ENCODE data around the gene KCTD3. TPM values are rescaled to one million over a fixed set of nuclear protein-coding genes. Genes with fewer than 3 reads are reported as not detected.

KCTD3 gene
- total and polyA plus RNA-seq, 2 of the 13 experiments (the other 11 are each of a cell fraction or from before 2014, with no cell fraction given), result 49.8 to 68.1 TPM

DNA sequence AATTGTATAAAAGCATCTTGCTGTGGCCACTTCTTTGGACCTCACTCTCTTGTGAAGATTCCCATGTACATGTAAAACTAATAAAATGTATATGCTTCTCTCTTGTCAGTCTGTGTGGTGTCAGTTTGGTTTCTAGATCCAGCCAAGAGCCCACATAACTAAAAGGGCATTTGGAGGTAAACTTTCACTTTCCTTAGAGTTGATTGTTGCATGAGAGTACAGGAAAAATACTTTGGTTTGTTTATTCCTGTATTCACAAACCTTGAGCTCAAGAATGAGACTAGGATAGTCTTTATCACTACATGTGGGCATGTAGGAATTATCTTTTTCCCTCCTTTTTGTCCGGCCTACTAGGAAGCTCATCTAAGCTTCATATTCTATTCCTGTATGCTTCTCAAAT is 50.9 kb downstream of the KCTD3 start (continued):
- TF ChIP-seq TEAD2 (CRISPR knock-in tag; IDR thresholded peaks at IDR 0.05) (no peak), TSC22D2 (CRISPR knock-in tag; IDR thresholded peaks at IDR 0.05; ENCODE audit: borderline replicate concordance) (no peak), ZNF354B (CRISPR knock-in tag; IDR thresholded peaks at IDR 0.05) (no peak), ZNF12 (CRISPR knock-in tag; IDR thresholded peaks at IDR 0.05) (no peak), ZNF451 (CRISPR knock-in tag; IDR thresholded peaks at IDR 0.05) (no peak), ZMYM4 (CRISPR knock-in tag; IDR thresholded peaks at IDR 0.05) (no peak), ZNF17 (CRISPR knock-in tag; IDR thresholded peaks at IDR 0.05) (no peak), TGIF2 (CRISPR knock-in tag; IDR thresholded peaks at IDR 0.05) (no peak)
- TF ChIP-seq, protein P1, sequence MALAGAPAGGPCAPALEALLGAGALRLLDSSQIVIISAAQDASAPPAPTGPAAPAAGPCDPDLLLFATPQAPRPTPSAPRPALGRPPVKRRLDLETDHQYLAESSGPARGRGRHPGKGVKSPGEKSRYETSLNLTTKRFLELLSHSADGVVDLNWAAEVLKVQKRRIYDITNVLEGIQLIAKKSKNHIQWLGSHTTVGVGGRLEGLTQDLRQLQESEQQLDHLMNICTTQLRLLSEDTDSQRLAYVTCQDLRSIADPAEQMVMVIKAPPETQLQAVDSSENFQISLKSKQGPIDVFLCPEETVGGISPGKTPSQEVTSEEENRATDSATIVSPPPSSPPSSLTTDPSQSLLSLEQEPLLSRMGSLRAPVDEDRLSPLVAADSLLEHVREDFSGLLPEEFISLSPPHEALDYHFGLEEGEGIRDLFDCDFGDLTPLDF (CRISPR knock-in tag; IDR thresholded peaks at IDR 0.05), result no peak

DNA sequence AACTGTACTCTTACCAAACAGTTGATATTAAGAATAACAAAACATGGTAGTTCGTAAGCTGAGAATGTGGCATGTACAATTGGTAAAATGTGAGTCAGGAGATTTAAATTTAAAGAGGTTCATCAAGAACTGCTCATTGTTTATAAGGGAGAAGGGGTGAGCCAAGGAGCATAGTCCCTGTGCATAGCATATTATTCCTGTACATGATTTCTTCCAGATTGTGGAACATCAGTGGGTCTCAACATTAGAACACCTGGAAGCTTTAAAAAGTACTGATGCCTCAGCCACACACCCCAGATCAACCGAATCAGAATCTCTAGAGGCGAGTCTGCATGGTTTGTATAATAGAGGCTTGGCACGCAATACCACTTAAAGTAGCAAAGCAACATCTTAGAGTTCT is 56.1 kb downstream of the KCTD3 start:
- in situ Hi-C loops (cut with HindIII; ENCODE audit: extremely low pct_ligation_motif_present, low pct_unique_long_range_greater_than_20kb), result no loop called here
- H3K27ac ChIP-seq (ENCODE audit: extremely low read length, insufficient read depth, low read length), result no peak overlapping the region

More for the DNA sequence above, 56.1 kb downstream of the KCTD3 start:
- Histone ChIP-seq H2AFZ (ENCODE audit: low read length) (no peak overlapping the region), H3K9ac (ENCODE audit: insufficient read depth, low read depth, low read length) (no peak overlapping the region), H3K4me1 (ENCODE audit: insufficient read depth, low read length) (no peaks in the 10 kb centered on the region), H3K79me2 (ENCODE audit: insufficient read depth, low read length) (no peaks in the 10 kb centered on the region), H3K4me3 (replicated peaks in 1 of 3; ENCODE audit: insufficient read depth in 1 of 3, low read depth in 2 of 3, low read length in 3 of 3) (no peak overlapping the region), H3K36me3 (replicated peaks in 1 of 2; ENCODE audit: control insufficient read depth in 1 of 2, insufficient read depth in 2 of 2, low read length in 2 of 2) (peaks cover 3 to 29% of the 10 kb centered on the region in 2 experiments), H3K9me3 (ENCODE audit: low read length) (no peaks in the 10 kb centered on the region), H4K20me1 (ENCODE audit: insufficient read depth, low read length) (no peaks in the 10 kb centered on the region), H3K4me2 (ENCODE audit: low read depth, low read length) (no peak overlapping the region), H3K27me3 (ENCODE audit: control insufficient read depth in 1 of 2, insufficient read depth in 2 of 2, low read length in 2 of 2) (no peaks in the 10 kb centered on the region)
- TF ChIP-seq TP53 (CRISPR knock-in tag; conservative IDR thresholded peaks at IDR 0.05), result no peak
- peak; percentile 56 for TF ChIP-seq RBM22 (optimal IDR thresholded peaks at IDR 0.05; ENCODE audit: low read length)
- intact Hi-C loops (cut with micrococcal nuclease; ENCODE audit: unreplicated experiment), result no loop called here
- POLR2A ChIA-PET, result no interaction called here
- no peak for FAIRE-seq
- 98% methylated on average over 4 of the region's 4 CpGs for WGBS (ENCODE audit: low lambda C conversion rate)
- CTCF ChIA-PET (ENCODE audit: low intra/inter-chr PET ratio, low total read pairs), result no interaction called here
- DNase-seq (ENCODE audit: low spot score), result no peak
- no peak for ATAC-seq
- BruUV-seq (replicated peaks), result TSS peak; percentile 2

Data from HepG2 (cell line).